IPS DF 6.9 (cell line): Measurements from ENCODE around the gene ACER3.
"Not testable (repeated sequence)": the region's sequence is repeated elsewhere in the genome, so short reads cannot be mapped to it uniquely, and the experiment has no call there.

Experiments used
- DNase-seq: peaks from one replicate; pipeline ENCODE4 v3.0.0-alpha.2; 2013; ENCODE audit warnings: low read depth, low spot score
- H3K27ac ChIP-seq: one replicate; pipeline ENCODE4 v1.5.1; 2013; ENCODE audit warnings: low read length, control low read depth
- H3K27me3 ChIP-seq: 2 replicates; pipeline ENCODE4 v1.6.1; 2013; ENCODE audit warnings: mild to moderate bottlenecking, low read length; ENCODE audit not compliant: control insufficient read depth, insufficient read depth
- H3K36me3 ChIP-seq: 2 replicates; pipeline ENCODE4 v1.6.1; 2013; ENCODE audit warnings: low read length; ENCODE audit not compliant: control insufficient read depth, insufficient read depth
- H3K4me1 ChIP-seq: 2 replicates; pipeline ENCODE4 v1.6.1; 2013; ENCODE audit warnings: low read length; ENCODE audit not compliant: control insufficient read depth, insufficient read depth
- H3K4me3 ChIP-seq: 2 replicates; pipeline ENCODE4 v1.5.1; 2013; ENCODE audit warnings: mild to moderate bottlenecking, low read length
- H3K9me3 ChIP-seq: 2 replicates; pipeline ENCODE4 v1.6.1; 2013; ENCODE audit warnings: low read length, inconsistent platforms; ENCODE audit not compliant: control insufficient read depth, insufficient read depth
- WGBS: extraction: QIAGEN DNeasy Blood & Tissue Kit; methylation state at CpG from one replicate; pipeline ENCODE4 v1.1.7; 2013; ENCODE audit warnings: mixed read lengths, missing lambda C conversion rate; ENCODE audit not compliant: insufficient read length, insufficient coverage; 5-methylcytosine and 5-hydroxymethylcytosine counted together

Gene ACER3

DNA sequence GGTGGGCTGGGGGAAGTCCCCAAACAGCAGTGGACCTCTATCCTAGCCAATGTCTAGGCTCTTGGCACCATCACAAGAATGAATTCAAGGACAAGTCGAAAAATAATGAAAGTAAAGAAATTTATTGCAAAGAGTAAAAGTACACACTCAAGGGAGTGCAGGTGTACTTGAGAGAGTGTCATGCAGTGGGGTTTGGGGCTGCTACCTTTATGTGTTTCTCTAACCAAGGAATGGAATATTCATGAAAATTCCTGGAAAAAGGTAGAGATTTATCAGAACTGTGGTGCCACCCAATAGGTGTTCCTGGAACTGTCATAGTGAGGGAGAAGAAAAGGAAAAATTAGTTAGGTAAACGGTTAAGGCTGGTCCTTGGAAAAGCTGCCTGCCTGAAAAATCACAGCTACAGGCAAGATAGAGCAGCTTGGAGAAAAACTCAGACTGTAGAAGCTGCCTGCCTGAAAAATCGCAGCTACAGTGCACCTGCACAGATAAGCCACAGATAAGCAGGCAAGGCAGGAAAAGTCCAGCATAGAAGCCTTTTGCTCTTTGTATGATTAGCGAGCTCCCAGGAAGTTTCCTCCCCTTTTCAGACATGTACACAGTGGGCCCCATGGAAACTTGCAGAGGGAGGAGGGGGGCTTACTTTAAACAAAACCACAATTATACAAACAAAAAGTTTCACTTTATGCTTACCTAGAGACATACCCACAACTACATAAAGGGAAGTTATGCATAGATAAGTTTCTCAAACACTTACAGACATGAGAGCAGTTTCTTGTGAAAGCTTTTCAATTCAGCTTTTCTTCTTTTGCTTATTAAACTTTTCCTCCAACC, 102.1 kb downstream of the ACER3 start:
- Histone ChIP-seq H3K27me3 (no peaks in the 10 kb centered on the region), H3K27ac (no peak overlapping the region), H3K4me1 (no peaks in the 10 kb centered on the region), H3K36me3 (0 out of 2 replicates have a peak, but pooled peaks cover 2% of the 10 kb centered on the region), H3K9me3 (peaks cover 2% of the 10 kb centered on the region; the same call in 1 of the 2 replicates), H3K4me3 (no peak overlapping the region)
- no CpG with 5 or more reads among the region's 4 CpGs for WGBS
- no peak for DNase-seq

DNA sequence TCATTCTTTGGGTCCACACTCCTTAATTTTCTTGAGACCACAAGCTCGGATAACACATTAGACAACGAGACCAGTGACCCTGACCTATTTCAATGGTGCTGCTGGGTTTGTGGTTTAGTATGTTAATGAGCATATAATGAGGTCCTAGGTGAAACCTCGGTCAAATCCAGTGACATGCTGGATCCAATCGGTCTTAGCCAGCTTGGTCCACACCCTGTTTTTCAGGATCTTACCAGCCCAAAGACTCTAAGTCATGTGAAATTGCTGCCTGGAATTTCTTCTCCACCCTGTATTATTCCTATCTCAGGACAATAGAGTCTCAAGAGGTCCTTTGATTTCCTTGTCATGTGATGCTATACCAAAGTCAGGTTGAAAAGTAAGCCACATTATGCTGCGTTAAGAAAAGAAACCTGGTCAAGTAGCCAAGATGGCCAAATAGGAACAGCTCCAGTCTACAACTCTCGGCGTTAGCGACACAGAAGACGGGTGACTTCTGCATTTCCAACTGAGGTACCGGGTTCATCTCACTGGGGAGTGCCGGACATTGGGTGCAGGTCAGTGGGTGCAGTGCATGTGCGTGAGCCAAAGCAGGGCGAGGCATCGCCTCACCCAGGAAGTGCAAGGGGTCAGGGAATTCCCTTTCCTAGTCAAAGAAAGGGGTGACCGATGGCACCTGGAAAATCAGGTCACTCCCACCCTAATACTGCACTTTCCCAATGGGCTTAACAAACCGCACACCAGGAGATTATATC, 102.9 kb downstream of the ACER3 start:
- H3K36me3 ChIP-seq, H3K4me3 ChIP-seq, H3K9me3 ChIP-seq, H3K27ac ChIP-seq, H3K27me3 ChIP-seq, DNase-seq, H3K4me1 ChIP-seq: not testable (repeated sequence)
- WGBS = no CpG with 5 or more reads among the region's 16 CpGs

DNA sequence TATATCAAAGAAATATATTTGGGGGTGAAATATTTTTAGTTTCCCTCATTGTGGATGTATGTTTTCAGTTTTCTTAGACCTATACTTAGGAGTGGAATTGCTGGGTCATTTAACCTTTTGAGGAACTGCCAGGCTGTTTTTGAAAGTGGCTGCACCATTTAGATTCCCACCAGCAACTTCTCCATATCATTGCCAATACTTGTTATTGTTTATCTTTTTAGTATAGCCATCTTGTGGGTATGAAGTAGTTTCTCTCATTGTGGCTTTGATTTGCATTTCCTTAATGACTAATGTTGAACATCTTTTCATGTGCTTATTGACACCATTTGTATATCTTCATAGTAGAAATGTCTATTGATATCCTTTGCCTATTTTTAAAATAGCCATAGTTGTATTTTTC, 111.3 kb downstream of the ACER3 start:
- Histone ChIP-seq H3K27ac (no peak overlapping the region), H3K27me3 (no peaks in the 10 kb centered on the region), H3K4me3 (no peak overlapping the region), H3K4me1 (no peaks in the 10 kb centered on the region), H3K9me3 (no peaks in the 10 kb centered on the region), H3K36me3 (no peaks in the 10 kb centered on the region; the same call in 1 of the 2 replicates)
- DNase-seq = no peak

DNA sequence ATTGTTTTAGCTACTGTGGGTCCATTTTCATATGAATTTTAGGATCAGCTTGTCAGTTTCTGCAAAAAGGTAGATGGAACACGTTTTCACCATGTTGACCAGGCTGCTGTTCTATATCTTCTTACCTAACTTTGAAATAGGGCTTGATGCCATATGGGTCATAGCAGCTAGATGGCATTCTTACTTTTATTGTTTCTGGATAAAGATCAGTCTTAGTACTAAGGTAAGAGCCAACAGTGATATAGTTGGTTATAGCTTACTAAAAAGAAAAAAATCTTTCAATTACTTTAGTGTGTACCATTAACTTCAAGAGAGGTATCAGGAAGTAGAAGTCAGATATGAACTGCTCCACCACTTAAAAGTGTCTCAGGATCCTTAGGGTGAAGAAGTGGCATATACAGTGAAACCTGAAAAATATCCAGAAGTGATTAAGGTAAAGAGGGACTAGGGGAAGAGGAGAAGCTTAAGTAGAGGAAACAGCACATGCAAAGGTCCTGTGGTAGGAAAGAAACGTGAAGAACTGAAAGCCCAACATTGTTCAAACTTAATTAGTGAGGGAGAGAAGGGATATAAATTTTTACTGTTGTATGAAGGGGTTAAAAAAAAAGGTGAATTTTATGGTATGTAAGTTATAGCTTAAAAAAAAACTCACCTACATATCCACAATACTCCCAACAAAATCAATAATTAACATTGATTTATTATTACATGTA, 113.6 kb downstream of the ACER3 start:
- DNase-seq = no peak
- Histone ChIP-seq H3K9me3 (no peaks in the 10 kb centered on the region), H3K27me3 (no peaks in the 10 kb centered on the region), H3K4me3 (no peak overlapping the region), H3K36me3 (no peaks in the 10 kb centered on the region; the same call in 1 of the 2 replicates), H3K4me1 (no peaks in the 10 kb centered on the region), H3K27ac (no peak overlapping the region)
- no CpG with 5 or more reads among the region's 2 CpGs for WGBS

DNA sequence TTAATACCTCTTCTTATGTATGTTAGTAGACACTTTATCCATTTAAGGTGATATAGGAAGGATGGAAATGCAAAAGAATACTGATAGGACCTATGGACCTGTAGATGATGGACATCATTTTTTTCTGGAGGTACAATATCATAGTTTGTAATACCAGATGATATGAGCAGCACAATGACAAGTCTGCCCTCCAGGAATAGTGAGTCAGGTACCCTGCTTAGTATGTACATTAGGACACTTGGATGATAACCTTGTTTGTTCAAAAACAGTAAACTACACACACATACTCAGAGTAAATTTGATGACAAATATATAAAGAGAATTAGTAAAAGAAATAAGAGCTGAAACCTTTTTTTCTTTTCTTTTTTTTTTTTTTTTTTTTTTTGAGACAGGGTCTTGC, 114.8 kb downstream of the ACER3 start:
- Histone ChIP-seq H3K27me3 (no peaks in the 10 kb centered on the region), H3K9me3 (no peaks in the 10 kb centered on the region), H3K27ac (no peak overlapping the region), H3K4me1 (no peaks in the 10 kb centered on the region), H3K4me3 (no peak overlapping the region), H3K36me3 (no peaks in the 10 kb centered on the region; the same call in 1 of the 2 replicates)
- no peak for DNase-seq

DNA sequence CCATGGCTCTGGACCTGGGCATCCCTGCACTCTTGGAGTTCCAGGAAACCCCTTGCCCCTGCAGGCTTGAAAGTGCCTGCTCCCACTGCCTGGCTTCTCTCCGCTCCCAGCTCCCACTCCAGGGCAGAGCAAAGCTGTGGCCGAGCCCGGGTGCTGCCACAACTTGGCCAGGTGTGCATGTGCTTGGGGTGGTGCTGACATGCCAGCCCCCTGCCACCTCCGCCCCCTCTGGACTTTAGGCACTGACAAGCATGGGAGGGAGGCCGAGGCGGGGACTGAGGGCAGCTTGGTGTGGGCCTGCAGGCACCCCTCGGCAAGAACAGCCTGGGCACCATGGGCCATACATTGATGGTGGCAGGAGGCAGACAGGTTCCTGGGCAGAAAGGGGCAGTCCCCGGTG, 117.1 kb downstream of the ACER3 start:
- Histone ChIP-seq H3K27me3 (no peaks in the 10 kb centered on the region), H3K4me1 (no peaks in the 10 kb centered on the region), H3K36me3 (no peaks in the 10 kb centered on the region; the same call in 1 of the 2 replicates), H3K4me3 (no peak overlapping the region), H3K9me3 (no peaks in the 10 kb centered on the region), H3K27ac (no peak overlapping the region)
- no CpG with 5 or more reads among the region's 8 CpGs for WGBS
- DNase-seq = no peak

DNA sequence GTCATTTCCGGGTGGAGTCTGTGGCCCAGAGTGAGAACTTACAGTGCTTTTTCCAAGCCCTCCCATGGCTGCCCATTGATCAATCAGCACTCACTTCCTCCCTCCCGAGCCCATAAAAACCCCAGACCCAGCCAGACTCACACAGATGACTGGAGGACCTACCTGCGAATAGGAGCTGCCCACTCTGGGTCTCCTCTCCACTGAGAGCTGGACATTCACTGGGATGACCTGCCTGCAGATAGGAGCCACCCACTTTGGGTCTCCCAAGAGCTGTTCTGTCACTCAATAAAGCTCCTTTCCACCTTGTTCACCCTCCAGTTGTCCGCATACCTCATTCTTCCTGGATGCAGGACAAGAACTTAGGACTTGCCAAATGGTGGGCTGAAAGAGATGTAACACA, 117.5 kb downstream of the ACER3 start:
- Histone ChIP-seq H3K36me3 (no peaks in the 10 kb centered on the region), H3K27ac (no peak overlapping the region), H3K4me1 (no peaks in the 10 kb centered on the region), H3K27me3 (no peaks in the 10 kb centered on the region), H3K9me3 (no peaks in the 10 kb centered on the region), H3K4me3 (no peak overlapping the region)
- DNase-seq = no peak
- no CpG with 5 or more reads among the region's 4 CpGs for WGBS

DNA sequence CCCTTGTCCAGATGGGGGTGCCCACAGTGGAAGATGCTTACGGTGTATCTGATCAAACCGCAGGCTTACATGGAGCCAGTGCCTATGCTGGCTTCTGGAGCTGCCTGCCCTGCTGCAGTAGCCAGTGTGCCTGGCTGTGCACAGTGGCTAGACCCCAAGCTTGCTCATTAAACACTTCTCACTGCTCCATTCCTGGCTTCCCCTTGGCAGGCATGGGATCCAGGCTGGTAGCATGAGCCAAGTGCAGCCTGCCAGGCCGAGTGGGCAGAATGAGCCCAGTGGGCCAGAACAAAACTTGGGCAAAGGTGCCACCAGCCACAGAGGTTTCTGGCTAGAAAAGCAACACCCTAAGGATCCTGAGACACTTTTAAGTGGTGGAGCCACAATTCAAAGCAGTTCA, 118.1 kb downstream of the ACER3 start:
- Histone ChIP-seq H3K27me3 (no peaks in the 10 kb centered on the region), H3K4me1 (no peaks in the 10 kb centered on the region), H3K9me3 (no peaks in the 10 kb centered on the region), H3K27ac (no peak overlapping the region), H3K36me3 (no peaks in the 10 kb centered on the region), H3K4me3 (no peak overlapping the region)
- no CpG with 5 or more reads among the region's 3 CpGs for WGBS
- DNase-seq = no peak

DNA sequence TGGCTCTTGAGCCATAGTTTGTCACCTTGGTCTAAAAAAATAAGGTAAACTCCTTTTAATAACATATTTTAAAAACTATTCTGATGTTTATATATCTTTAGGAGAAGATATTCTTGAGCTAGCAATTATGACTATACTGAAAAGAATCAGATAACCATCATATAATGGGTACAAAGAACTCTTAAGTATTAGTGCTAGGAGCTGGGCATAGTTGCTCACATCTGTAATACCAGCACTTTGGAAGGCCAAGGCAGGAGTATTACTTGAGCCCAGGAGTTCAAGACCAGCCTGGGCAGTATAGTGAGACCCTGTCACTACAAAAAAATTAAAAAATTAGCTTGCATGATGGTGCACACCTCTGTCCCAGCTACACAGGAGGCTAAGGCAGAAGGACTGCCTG, 119.5 kb downstream of the ACER3 start:
- H3K27ac ChIP-seq = no peak overlapping the region
- no peak overlapping the region for H3K4me3 ChIP-seq
- H3K9me3 ChIP-seq = no peaks in the 10 kb centered on the region
- DNase-seq = no peak
- H3K36me3 ChIP-seq = no peaks in the 10 kb centered on the region
- H3K27me3 ChIP-seq = no peaks in the 10 kb centered on the region
- H3K4me1 ChIP-seq = no peaks in the 10 kb centered on the region

DNA sequence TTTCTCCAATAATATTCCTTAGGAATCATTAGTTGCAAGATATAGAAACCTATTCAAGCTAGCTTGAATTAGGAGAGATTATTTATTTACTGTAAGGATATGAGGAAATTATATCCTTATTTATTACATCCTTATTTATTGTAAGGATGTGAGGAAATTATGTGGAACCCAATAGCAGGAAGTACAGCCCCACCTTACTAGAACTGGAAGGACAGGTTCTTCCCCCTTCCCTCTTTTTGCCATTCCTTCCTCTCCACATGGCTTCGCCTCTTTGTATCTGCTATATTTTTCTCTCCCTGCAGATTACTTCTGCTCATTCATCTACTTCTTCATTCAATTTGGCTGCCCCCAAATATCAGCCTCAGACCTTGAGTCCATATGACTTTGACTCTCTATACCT, 124.0 kb downstream of the ACER3 start:
- Histone ChIP-seq H3K4me3 (no peak overlapping the region), H3K9me3 (no peaks in the 10 kb centered on the region), H3K4me1 (no peaks in the 10 kb centered on the region), H3K27ac (no peak overlapping the region), H3K36me3 (no peaks in the 10 kb centered on the region), H3K27me3 (no peaks in the 10 kb centered on the region)
- WGBS = no CpG with 5 or more reads among the region's 1 CpG
- DNase-seq = no peak
